HCT116 (cell line): ENCODE measurements around the gene CPEB3.

Experiments used
- CTCF ChIP-seq, 3 experiments: fragments of 200-600 bp in 1 of 3; sonication (generic) in 1 of 3; IDR thresholded peaks in 2 of 3; conservative IDR thresholded peaks in 1 of 3; 2 replicates each; pipeline ENCODE4 v1.5.1; 2012 to 2017; ENCODE audit warnings: low read depth in 2 of 3, low read length in 2 of 3, antibody characterized with exemption in 1 of 3, borderline replicate concordance in 1 of 3, control low read depth in 1 of 3, mild to moderate bottlenecking in 1 of 3, mixed read lengths in 1 of 3, mixed run types in 1 of 3, moderate library complexity in 1 of 3; ENCODE audit not compliant: insufficient read depth in 1 of 3
- ELF1 ChIP-seq: IDR thresholded peaks from 2 replicates; pipeline ENCODE4 v1.6.1; 2012; ENCODE audit warnings: low read depth, borderline replicate concordance
- EZH2 ChIP-seq: fragments of 200-600 bp; sonication (generic); IDR thresholded peaks from 2 replicates; pipeline ENCODE4 v1.6.1; 2017; ENCODE audit warnings: antibody characterized with exemption, mixed run types
- ZFX ChIP-seq: fragments of 450-650 bp; IDR thresholded peaks from 2 replicates; pipeline ENCODE4 v1.6.1; 2017

- TF ChIP-seq CTCF (IDR thresholded peaks at IDR 0.05 in 2 of 3, conservative IDR thresholded peaks at IDR 0.05 in 1 of 3; ENCODE audit: borderline replicate concordance in 1 of 3, insufficient read depth in 1 of 3, low read depth in 2 of 3, low read length in 2 of 3) (no peak), ZFX (no peak), EZH2 (no peak), ELF1 (no peak)
Measured at GRCh38 chr10:92001581-92001980, 289.3 kb downstream of the CPEB3 start.
